ENCODE data around the gene FOXI1.

Gene FOXI1

DNA sequence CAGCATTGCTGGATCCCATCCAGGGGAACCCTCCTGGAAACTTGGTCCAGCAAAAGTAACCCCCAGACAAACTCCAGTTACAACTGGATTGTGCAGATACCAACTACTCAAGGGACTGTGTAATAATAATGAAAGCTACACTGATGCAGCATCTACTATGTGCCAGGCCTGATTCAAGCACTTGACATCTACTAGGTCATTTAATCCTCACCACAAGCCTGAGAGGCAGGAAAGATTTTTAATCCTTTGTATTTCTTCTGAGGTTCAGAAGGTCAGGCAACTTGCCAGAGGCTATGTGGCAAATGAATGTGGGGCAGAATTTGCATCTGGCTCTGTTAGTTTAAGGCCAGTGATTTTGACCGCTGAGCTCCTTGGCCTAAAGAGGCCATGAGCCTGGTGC is 29.5 kb upstream of the FOXI1 start:
- in situ Hi-C loops (cut with HindIII; ENCODE audit: low pct_ligation_motif_present, low sequenced_read_pairs) = no loop called here
- Histone ChIP-seq H3K4me3 (ENCODE audit: low read depth, low read length) (no peak overlapping the region), H3K27me3 (replicated peaks) (no peaks in the 10 kb centered on the region), H3K27ac (no peak overlapping the region), H3K36me3 (replicated peaks) (no peaks in the 10 kb centered on the region)
- DNase-seq = no peak
- no peak for TF ChIP-seq CTCF (IDR thresholded peaks at IDR 0.05; ENCODE audit: low read depth, low read length, missing control alignments)

- no peak for DNase-seq
- H3K27ac ChIP-seq = no peak overlapping the region
- TF ChIP-seq CTCF (IDR thresholded peaks at IDR 0.05; ENCODE audit: low read depth, low read length, missing control alignments) = no peak
- H3K27me3 ChIP-seq (replicated peaks) = no peaks in the 10 kb centered on the region
- in situ Hi-C loops (cut with HindIII; ENCODE audit: low pct_ligation_motif_present, low sequenced_read_pairs) = no loop called here
- H3K4me3 ChIP-seq (ENCODE audit: low read depth, low read length) = no peak overlapping the region
- H3K36me3 ChIP-seq (replicated peaks) = no peaks in the 10 kb centered on the region
These were observed 29.0 kb upstream of the FOXI1 start for GRCh38 chr5:170076739-170077138.

DNA sequence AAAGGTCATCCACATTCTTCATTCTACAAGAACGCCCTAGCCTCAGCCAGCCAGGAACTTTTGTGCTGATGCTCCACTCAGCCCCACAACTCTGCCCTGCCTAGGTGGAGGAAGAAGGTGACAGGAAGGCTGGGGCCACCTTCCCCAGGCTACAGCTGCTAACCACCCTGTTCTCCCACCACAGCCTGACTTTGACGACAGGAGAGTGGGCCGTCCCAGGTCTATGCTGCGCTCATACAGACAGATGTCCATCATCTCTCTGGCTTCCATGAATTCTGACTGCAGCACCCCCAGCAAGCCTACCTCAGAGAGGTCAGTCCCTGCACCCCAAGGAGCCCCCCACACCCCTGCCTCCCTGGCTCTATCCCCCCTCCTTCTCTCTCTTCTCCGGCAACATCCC is 28.2 kb upstream of the FOXI1 start:
- no peak for DNase-seq
- no peak for TF ChIP-seq CTCF (IDR thresholded peaks at IDR 0.05; ENCODE audit: low read depth, low read length, missing control alignments)
- H3K27me3 ChIP-seq (replicated peaks) = no peaks in the 10 kb centered on the region
- H3K36me3 ChIP-seq (replicated peaks) = no peaks in the 10 kb centered on the region
- H3K27ac ChIP-seq = no peak overlapping the region
- H3K4me3 ChIP-seq (ENCODE audit: low read depth, low read length) = no peak overlapping the region
- in situ Hi-C loops (cut with HindIII; ENCODE audit: low pct_ligation_motif_present, low sequenced_read_pairs) = no loop called here

- Histone ChIP-seq H3K36me3 (replicated peaks) (no peaks in the 10 kb centered on the region), H3K27me3 (replicated peaks) (no peaks in the 10 kb centered on the region), H3K4me3 (ENCODE audit: low read depth, low read length) (no peak overlapping the region), H3K27ac (no peak overlapping the region)
- DNase-seq = no peak
- TF ChIP-seq CTCF (IDR thresholded peaks at IDR 0.05; ENCODE audit: low read depth, low read length, missing control alignments) = no peak
- in situ Hi-C loops (cut with HindIII; ENCODE audit: low pct_ligation_motif_present, low sequenced_read_pairs) = no loop called here
These were observed 27.2 kb upstream of the FOXI1 start for GRCh38 chr5:170078458-170078857.

DNA sequence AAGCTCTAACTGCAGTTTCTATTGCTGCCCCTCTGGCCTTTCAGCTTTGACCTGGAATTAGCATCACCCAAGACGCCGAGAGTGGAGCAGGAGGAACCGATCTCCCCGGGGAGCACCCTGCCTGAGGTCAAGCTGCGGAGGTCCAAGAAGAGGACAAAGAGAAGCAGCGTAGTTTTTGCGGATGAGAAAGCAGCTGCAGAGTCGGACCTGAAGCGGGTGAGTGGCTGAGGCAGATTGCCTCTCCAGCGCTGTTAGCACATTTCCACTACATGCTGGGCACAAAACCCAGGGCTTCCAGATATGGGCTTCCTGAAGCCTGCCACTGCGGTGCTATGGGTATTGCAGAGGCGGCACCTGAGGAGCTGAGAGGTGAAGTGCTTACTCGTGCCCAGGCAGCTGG is 26.8 kb upstream of the FOXI1 start:
- no peaks in the 10 kb centered on the region for H3K27me3 ChIP-seq (replicated peaks)
- in situ Hi-C loops (cut with HindIII; ENCODE audit: low pct_ligation_motif_present, low sequenced_read_pairs) = no loop called here
- no peak for TF ChIP-seq CTCF (IDR thresholded peaks at IDR 0.05; ENCODE audit: low read depth, low read length, missing control alignments)
- no peak overlapping the region for H3K4me3 ChIP-seq (ENCODE audit: low read depth, low read length)
- DNase-seq = no peak
- H3K36me3 ChIP-seq (replicated peaks) = no peaks in the 10 kb centered on the region
- no peak overlapping the region for H3K27ac ChIP-seq

DNA sequence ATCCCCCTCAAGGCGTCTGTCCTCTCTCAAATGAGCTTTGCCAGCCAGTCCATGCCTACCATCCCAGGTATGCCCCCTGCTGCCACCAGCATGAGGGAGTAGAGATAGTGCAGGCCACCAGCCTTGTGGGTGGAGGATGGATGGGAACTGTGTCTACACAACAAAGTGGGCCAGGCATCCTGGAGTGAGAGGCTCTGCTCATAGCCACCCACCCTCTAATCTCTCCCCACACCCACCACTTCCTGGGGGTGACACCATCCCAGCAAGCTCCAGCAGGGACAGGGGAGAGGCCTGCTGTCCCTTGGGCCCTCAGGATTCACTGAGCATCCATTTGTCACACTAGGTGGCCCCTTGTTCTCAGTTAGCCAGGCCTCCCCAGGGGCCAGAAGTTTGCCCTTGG is 25.5 kb upstream of the FOXI1 start:
- H3K4me3 ChIP-seq (ENCODE audit: low read depth, low read length) = no peak overlapping the region
- in situ Hi-C loops (cut with HindIII; ENCODE audit: low pct_ligation_motif_present, low sequenced_read_pairs) = no loop called here
- no peaks in the 10 kb centered on the region for H3K36me3 ChIP-seq (replicated peaks)
- no peak overlapping the region for H3K27ac ChIP-seq
- DNase-seq = no peak
- no peaks in the 10 kb centered on the region for H3K27me3 ChIP-seq (replicated peaks)
- no peak for TF ChIP-seq CTCF (IDR thresholded peaks at IDR 0.05; ENCODE audit: low read depth, low read length, missing control alignments)
